ENCODE measurements around the gene OSBPL9. TPM values are rescaled to one million over a fixed set of nuclear protein-coding genes. Genes with fewer than 3 reads are reported as not detected.

The OSBPL9 gene
- total and polyA plus RNA-seq, 2 donors (not counting 1 experiment from before 2014, with no cell fraction given): 23.1 to 59.6 TPM

- ATAC-seq (ENCODE audit: low read depth) (no peak), DNase-seq (no peak)
- Histone ChIP-seq H3K4me3 (ENCODE audit: control extremely low read depth in 1 of 5, extremely low read depth in 1 of 5, insufficient read depth in 1 of 5, low read depth in 2 of 5, low read length in 4 of 5) (no peak overlapping the region), H3K36me3 (replicated peaks in 1 of 2; ENCODE audit: control extremely low read depth in 1 of 2, control insufficient read depth in 1 of 2, extremely low read depth in 1 of 2, insufficient read depth in 2 of 2, low read length in 1 of 2) (no peaks in the 10 kb centered on the region), H3K27ac (ENCODE audit: low read length in 2 of 2) (no peak overlapping the region), H3K27me3 (replicated peaks in 1 of 4; ENCODE audit: control extremely low read depth in 1 of 4, control insufficient read depth in 3 of 4, insufficient read depth in 4 of 4, low read length in 3 of 4) (no peaks in the 10 kb centered on the region), H3K9me3 (ENCODE audit: control extremely low read depth in 1 of 3, control insufficient read depth in 2 of 3, insufficient read depth in 1 of 3, low read length in 2 of 3) (peaks cover 0 to 1% (median 0%) of the 10 kb centered on the region in 3 donors), H3K4me2 (replicated peaks; ENCODE audit: low read depth, low read length, poor library complexity, severe bottlenecking) (no peak overlapping the region), H3K79me2 (ENCODE audit: control insufficient read depth, insufficient read depth, low read length) (peaks cover 36% of the 10 kb centered on the region), H2AFZ (ENCODE audit: insufficient read depth, low read depth, low read length, poor library complexity, severe bottlenecking) (no peak overlapping the region), H4K20me1 (ENCODE audit: control insufficient read depth, insufficient read depth, low read length, poor library complexity, severe bottlenecking) (peaks cover 6% of the 10 kb centered on the region), H3K9ac (ENCODE audit: low read length) (no peak overlapping the region), H3K4me1 (ENCODE audit: control insufficient read depth in 2 of 2, insufficient read depth in 2 of 2, low read length in 2 of 2) (no peaks in the 10 kb centered on the region)
- Mint-ChIP-seq H3K27ac (no peak overlapping the region), H3K4me1 (peaks cover 2% of the 10 kb centered on the region), H3K4me3 (no peak overlapping the region), H3K9me3 (ENCODE audit: insufficient read depth) (no peaks in the 10 kb centered on the region), H3K27me3 (no peaks in the 10 kb centered on the region)
- intact Hi-C loops (cut with micrococcal nuclease): no loop called here
- TF ChIP-seq, protein P1, sequence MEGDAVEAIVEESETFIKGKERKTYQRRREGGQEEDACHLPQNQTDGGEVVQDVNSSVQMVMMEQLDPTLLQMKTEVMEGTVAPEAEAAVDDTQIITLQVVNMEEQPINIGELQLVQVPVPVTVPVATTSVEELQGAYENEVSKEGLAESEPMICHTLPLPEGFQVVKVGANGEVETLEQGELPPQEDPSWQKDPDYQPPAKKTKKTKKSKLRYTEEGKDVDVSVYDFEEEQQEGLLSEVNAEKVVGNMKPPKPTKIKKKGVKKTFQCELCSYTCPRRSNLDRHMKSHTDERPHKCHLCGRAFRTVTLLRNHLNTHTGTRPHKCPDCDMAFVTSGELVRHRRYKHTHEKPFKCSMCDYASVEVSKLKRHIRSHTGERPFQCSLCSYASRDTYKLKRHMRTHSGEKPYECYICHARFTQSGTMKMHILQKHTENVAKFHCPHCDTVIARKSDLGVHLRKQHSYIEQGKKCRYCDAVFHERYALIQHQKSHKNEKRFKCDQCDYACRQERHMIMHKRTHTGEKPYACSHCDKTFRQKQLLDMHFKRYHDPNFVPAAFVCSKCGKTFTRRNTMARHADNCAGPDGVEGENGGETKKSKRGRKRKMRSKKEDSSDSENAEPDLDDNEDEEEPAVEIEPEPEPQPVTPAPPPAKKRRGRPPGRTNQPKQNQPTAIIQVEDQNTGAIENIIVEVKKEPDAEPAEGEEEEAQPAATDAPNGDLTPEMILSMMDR (IDR thresholded peaks at IDR 0.05): no peak
- no peak for TF ChIP-seq EZH2 (IDR thresholded peaks at IDR 0.05; ENCODE audit: borderline replicate concordance, insufficient read depth, low read depth, low read length, poor library complexity, severe bottlenecking)
- no CpG with 5 or more reads among the region's 2 CpGs for WGBS (ENCODE audit: insufficient coverage)
- ChIA-PET CTCF (no interaction called here), POLR2A (no interaction called here)
Observed at GRCh38 chr1:51669816-51670215, 52.9 kb downstream of the OSBPL9 start.

GRCh38 chr1:51671527-51672325 lies 54.8 kb downstream of the OSBPL9 start:
- no peaks in the 10 kb centered on the region for H3K9me3 Mint-ChIP-seq (ENCODE audit: insufficient read depth)
- H3K4me2 ChIP-seq (replicated peaks; ENCODE audit: low read depth, low read length, poor library complexity, severe bottlenecking): no peak overlapping the region
- no peak for ATAC-seq (ENCODE audit: low read depth)
- peaks cover 33% of the 10 kb centered on the region for H3K79me2 ChIP-seq (ENCODE audit: control insufficient read depth, insufficient read depth, low read length)
- peaks cover 0 to 1% (median 0%) of the 10 kb centered on the region in 3 donors for H3K9me3 ChIP-seq (ENCODE audit: control extremely low read depth in 1 of 3, control insufficient read depth in 2 of 3, insufficient read depth in 1 of 3, low read length in 2 of 3)
- H3K4me3 Mint-ChIP-seq: no peak overlapping the region
- H3K4me3 ChIP-seq (ENCODE audit: control extremely low read depth in 1 of 5, extremely low read depth in 1 of 5, insufficient read depth in 1 of 5, low read depth in 2 of 5, low read length in 4 of 5): no peak overlapping the region
- ChIA-PET CTCF (no interaction called here), POLR2A (no interaction called here)
- no peaks in the 10 kb centered on the region for H3K4me1 Mint-ChIP-seq
- H2AFZ ChIP-seq (ENCODE audit: insufficient read depth, low read depth, low read length, poor library complexity, severe bottlenecking): no peak overlapping the region
- 91% methylated on average over 1 of the region's 4 CpGs for WGBS (ENCODE audit: insufficient coverage)
- no peak overlapping the region for H3K9ac ChIP-seq (ENCODE audit: low read length)
- no peak for TF ChIP-seq EZH2 (IDR thresholded peaks at IDR 0.05; ENCODE audit: borderline replicate concordance, insufficient read depth, low read depth, low read length, poor library complexity, severe bottlenecking)
- TF ChIP-seq, protein P1 (IDR thresholded peaks at IDR 0.05): no peak
- no peaks in the 10 kb centered on the region for H3K27me3 ChIP-seq (replicated peaks in 1 of 4; ENCODE audit: control extremely low read depth in 1 of 4, control insufficient read depth in 3 of 4, insufficient read depth in 4 of 4, low read length in 3 of 4)
- no peak for DNase-seq
- intact Hi-C loops (cut with micrococcal nuclease): no loop called here
- H3K4me1 ChIP-seq (ENCODE audit: control insufficient read depth in 2 of 2, insufficient read depth in 2 of 2, low read length in 2 of 2): no peaks in the 10 kb centered on the region
- no peaks in the 10 kb centered on the region for H3K27me3 Mint-ChIP-seq
- peaks cover 0 to 2% of the 10 kb centered on the region in 2 experiments for H3K36me3 ChIP-seq (replicated peaks in 1 of 2; ENCODE audit: control extremely low read depth in 1 of 2, control insufficient read depth in 1 of 2, extremely low read depth in 1 of 2, insufficient read depth in 2 of 2, low read length in 1 of 2)
- peaks cover 13% of the 10 kb centered on the region for H4K20me1 ChIP-seq (ENCODE audit: control insufficient read depth, insufficient read depth, low read length, poor library complexity, severe bottlenecking)
- H3K27ac Mint-ChIP-seq: no peak overlapping the region
- no peak overlapping the region for H3K27ac ChIP-seq (ENCODE audit: low read length in 2 of 2)

All from B cell (primary cell).